Measurements from ENCODE around the gene TMEM132D.

Gene TMEM132D

DNA sequence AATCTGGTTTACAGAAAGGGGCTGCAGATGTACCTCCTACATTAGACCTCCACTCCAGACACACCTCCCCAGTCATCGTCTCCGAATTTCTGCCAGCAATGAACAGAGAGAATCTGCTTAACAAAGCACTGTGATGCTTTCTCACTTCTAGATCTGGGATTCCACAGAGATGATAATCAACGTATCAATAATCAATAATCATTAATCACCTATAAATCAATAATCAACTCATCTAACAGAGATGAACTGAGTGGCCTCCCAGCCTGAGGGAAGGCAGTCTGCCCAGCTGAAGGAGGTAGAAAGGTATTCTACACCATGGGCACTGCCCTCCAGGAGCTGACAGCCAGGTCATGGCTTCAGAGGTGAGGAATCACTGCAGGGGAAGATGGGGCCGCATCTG lies 183.2 kb downstream of the TMEM132D start:
- DNase-seq, result no peak

- no peak for DNase-seq
Measured at GRCh38 chr12:129719416-129719815, 184.4 kb downstream of the TMEM132D start.

- no peak for DNase-seq
Measured at GRCh38 chr12:129717438-129717837, 186.4 kb downstream of the TMEM132D start.

DNA sequence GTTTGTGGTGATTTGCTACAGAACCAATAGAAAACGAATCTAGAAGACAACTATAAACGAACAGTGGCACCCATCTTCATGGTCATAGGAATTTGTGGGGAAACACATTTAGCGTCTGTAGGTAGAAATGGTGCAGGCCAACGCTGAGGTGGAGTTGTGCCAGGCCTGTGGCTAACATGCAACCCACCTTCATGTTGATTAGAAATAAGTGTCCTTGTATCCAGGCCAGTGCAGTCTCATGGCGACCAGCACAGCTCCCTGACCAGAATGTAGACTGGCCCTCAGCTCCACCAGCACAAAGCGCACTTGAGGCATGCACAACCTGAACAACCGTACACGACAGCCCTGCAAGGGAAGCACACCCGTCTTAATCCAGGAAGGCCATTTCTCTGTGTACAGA lies 187.0 kb downstream of the TMEM132D start:
- no peak for DNase-seq

DNA sequence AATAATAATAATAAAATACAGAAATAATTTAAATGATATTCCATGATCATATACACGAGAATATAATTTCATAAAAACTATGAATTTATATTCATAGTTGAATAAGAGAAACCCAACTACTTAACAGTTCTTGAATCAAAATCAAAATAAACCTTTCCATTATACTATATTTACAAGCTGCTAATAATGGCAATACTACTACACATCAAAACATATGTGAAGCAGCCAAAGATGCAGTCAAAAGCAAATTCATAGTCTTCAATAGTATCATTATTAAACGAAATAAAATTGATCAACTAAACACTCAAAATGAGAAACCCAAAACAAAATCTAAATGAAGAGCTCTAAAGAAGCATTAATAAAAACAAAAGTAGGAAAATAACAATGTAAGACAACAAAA lies 197.1 kb downstream of the TMEM132D start:
- no peak for DNase-seq

DNA sequence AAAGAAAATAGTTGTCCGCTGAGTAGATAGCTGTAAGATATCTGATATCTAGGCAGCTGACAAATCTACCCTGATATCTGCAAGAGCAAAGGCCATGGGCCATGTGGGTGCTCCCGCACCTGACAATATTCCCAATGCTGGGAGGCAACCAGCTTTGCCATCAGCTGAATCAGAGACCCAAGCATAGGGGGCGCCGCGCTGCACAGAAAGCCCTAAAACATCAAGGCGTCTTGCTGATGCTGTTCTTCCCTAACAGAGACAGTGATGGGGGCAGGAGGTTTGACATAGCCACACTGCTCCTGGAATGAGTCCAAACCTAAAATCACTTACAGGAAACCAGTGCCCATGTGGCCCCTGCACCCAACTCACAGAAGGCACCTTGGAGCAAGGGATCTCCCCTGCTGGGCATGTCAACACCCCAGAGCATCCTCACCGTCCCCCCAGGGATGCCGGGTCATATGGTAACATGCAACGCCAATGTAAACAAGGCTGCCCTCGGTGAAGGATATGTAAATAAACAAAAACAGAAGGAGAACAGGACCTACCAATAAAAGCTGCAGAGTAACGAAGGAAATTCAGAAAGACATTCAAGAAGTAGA lies 199.5 kb downstream of the TMEM132D start:
- DNase-seq, result no peak

DNA sequence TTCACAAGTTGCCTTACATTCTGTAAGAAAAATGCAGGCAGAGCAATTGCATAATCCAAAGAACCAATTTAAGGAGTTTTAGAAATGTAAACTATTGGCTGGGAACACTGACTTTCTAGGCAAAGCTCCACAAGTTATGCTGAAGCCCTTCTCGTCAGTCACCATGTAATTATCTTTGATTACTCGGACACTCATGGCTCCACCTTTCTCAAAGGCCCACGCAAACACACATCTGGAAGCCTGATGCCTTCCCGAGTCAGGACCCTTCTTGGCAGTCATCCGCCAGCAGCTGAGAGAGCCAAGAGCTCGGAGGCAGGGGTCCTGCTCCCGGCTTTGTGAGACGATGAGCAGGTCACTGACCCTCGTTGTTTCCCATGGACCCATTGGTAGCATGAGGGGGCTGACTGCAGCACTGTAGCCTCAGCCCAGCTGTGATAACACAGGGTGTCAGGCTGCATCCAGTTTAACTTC lies 202.2 kb downstream of the TMEM132D start:
- no peak for DNase-seq

DNA sequence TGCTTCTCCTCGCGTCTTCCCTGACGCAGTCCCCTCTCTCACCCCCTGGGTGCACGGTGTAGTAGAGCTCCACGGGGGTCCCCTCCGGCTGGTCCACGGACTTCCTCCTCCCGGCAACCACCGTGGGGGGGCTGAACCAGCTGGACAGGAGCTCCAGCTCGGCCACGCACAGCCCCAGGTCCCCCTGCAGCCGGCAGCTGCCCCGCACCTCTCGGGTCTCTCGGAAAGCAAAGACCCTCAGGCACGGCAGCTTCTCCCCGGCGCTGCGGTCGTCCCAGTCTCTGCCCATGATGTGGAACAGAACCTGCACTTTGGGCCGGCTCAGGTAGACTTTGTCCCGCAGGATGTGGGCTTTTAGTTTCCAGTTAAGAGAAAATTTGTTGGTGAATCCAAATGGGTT lies 203.8 kb downstream of the TMEM132D start:
- no peak for DNase-seq

GRCh38 chr12:129696926-129697325 lies 206.9 kb downstream of the TMEM132D start:
- no peak for DNase-seq

DNA sequence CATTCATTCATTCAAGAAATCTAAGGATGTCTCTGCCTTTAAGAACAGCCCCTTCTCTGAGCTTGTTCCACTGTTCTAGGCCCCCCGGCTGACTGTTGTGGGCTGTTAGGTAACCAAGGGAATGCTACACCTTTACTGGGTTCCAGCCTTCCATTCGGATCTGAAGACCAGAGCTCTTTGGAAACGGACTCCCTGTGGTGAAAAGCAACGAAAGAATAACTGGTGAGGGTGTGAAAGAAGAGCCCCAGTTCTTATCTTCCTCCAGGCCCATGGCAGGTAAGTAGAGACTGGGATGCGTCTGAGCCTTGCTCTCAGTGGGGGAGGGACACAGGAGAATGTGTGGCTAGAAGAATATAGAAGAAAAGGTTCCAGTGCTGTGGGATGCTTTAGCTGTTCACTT lies 207.4 kb downstream of the TMEM132D start:
- DNase-seq, result no peak

DNA sequence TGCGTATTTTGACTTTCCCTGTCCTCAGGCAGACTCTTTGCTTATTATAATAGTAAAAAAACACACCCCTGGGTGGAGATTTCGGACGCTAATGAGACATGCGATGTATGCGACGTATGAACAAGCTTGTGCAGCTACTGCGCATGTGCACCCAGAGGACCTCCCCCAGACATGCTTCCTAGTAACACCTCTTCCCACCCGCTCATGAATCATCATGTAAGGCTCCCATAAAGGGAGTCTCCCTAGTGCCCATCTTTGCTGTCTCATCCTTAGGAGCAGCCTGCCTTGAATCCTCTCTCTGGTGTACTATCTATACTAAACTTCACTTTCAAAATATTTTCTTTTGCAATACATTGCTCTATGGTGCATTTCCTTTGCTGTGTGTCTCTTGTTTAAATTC lies 210.1 kb downstream of the TMEM132D start:
- DNase-seq, result no peak

DNA sequence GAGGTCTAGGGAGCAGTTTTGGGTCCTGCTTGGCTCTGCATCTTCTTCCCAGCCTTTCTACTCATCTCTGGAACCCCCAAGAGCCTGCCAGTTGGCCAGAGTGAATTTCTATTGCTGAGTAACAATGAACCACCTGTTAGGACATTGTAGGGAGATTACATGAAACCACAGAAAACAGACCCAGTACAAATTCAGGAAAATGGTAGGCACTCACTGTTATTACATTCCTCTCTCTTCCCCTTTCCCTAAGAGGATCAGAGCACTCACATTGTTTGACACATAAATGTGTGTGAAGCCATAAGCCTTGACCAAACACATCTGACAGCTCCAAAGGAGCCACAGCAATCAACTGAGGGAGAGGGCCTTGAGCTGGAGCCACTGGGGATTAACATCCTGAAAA lies 216.1 kb downstream of the TMEM132D start:
- no peak for DNase-seq

GRCh38 chr12:129681830-129682229 lies 222.0 kb downstream of the TMEM132D start:
- no peak for DNase-seq

DNA sequence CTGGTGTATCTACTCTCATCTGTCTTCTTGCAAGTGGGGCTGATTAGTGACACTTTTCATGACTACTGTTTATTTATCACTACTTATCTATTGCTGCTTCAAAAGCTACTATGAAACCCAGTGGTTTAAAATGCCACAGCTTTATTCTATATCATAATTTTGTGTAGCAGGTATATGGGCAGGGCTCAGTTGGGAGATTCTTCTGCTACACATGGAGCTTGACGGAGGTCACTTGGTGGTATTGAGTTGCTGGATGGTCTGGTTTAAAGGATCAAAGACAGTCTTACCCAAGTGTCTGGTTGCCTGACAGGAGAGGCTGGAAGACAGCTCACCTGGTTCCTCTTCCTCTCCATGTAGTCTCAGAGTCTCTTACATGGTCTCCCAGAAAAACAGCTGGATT lies 222.7 kb downstream of the TMEM132D start:
- DNase-seq, result no peak

DNA sequence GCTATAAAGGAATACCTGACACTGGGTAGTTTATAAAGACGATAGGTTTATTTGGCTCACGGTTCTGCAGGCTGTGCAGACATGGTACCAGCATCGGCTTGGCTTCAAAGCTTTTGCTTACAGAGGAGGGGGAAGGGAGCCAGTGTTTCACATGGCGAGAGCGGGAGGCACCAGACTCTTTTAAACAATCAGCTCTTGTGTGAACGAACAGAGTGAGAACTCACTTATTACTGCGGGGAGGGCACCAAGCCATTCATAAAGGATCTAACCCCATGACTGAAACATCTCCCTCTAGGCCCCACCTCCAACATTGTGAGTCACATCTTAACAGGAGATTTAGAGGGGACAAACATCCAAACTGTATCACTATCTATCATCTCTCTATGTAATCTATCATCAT lies 227.4 kb downstream of the TMEM132D start:
- no peak for DNase-seq

DNA sequence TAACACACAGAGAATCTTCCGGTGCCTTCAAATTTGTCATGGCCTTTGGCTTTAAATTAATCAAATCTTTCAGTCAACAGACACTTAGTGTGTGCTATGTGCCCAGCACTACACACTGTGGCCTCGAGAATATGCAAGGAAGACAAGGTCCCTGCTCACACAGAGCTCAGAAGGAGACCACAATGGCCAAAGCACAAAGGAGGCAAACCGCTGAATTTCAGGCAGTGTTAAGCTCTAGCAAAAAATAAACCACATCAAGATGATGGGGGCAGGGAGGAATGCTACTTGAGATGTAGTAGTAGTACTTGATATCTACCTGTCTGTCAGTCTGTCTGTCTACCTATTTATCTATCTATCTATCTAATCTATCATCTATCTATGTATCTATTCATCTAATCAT lies 227.9 kb downstream of the TMEM132D start:
- DNase-seq, result no peak

DNA sequence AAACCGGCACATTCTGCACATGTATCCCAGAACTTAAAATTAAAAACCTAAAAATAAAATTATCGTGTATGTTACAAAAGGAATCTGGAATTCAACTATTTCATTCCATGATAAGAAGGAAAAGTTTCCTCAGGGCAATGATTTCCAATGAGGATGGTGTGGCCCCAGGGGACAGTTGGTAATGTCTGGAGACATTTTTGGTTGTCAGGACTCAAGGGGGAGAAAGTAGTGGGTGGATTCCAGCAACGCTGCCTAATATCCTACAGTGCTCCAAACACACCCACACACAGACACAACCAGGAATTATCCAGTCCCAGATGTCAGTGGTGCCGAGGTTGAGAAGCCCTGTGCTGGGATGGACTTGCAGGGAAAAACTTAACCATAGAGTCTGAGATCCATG lies 228.3 kb downstream of the TMEM132D start:
- DNase-seq, result no peak

- DNase-seq, result no peak
Measured at GRCh38 chr12:129673806-129674205, 230.0 kb downstream of the TMEM132D start.

DNA sequence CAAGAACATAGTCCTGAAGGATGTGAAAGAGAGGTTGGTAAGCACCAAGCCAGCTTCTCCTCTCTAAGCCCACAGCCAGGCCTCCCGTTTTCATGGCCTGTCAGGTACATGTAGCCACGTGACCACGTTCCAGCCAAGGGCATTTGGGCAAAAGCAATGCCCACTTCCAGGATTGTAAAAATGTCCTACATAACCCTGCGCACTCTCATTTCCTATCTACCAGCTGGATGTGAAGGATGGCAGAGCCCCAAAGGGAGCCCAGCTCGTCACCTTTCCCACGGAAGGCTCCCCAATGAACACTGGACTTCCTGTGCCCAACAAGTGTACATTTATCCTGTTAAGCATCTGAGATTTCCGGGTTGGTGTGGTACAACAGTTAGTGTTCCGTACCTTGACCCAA lies 231.7 kb downstream of the TMEM132D start:
- no peak for DNase-seq

DNA sequence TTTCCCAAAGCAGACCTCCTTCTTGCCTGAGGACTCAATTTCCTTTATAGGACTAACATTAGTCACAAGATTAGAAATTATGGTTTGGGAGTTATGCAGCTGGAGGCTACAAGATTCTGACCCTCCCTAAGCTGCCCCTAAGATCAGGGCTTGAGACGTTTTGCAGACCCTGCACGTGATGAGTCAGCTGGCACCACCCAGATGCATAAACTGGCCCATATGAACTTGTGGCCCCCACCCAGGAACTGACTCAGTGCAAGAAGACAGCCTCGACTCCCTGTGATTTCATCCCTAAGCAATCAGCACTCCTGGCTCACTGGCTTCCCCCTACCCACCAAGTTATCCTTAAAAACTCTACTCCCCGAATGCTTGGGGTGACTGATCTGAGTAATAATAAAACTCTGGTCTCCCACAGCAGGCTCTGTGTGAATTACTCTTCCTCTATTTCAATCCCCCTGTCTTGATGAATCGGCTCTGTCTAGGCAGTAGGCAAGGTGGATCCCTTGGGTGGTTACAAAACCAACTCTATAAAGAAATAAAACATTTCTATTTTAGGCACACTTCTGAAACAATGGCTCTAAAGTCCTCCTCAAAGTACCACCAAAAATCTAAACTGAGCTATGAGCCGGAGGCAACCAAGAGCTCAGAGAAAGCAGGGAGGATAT lies 233.4 kb downstream of the TMEM132D start:
- no peak for DNase-seq

GRCh38 chr12:129665414-129665813 lies 238.4 kb downstream of the TMEM132D start:
- no peak for DNase-seq

- DNase-seq, result no peak
Measured at GRCh38 chr12:129662234-129662633, 241.6 kb downstream of the TMEM132D start.

- DNase-seq, result no peak
Measured at GRCh38 chr12:129660946-129661345, 242.9 kb downstream of the TMEM132D start.

DNA sequence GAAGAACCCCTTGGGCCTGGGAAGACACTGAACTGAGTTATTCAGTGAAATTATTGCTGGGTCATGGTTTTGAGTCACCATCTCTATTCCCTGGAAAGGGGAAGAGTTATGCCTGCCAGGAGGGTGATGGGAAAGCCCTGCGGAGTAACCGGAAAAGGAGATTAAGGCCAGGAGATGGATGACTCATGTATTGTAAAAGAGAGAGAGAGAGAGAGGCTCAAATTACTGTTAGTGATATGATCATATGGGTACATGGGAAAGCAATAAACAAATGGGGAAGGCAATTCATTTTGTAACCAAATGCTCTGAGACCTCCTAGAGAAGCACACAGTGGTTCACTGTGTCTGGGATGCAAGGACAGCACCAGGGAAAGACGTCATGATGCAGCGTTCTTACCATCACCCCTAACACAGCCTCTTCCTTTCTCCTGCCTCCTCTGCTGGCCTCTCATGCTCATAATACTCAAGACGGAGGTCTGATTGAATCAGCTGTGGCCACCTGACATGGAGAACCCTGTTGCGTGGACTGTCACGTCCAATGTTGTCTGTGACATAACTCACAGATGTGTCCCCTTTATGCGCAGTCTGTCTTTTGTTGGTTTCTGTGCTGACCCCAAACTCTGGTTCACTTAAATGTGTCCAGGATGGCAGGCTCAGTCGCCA lies 243.7 kb downstream of the TMEM132D start:
- DNase-seq, result no peak

Data from cerebellar nuclear complex (tissue), 1 donor.